OCI-M2 (cell line): ENCODE results near the gene KLHDC8A.
"Not testable (repeated sequence)": the region's sequence is repeated elsewhere in the genome, so short reads cannot be mapped to it uniquely, and the experiment has no call there.

Experiments used
- DNase-seq: peaks from one replicate; lab custom pipeline; 2025; ENCODE audit not compliant: unreplicated experiment; lab: John Stamatoyannopoulos, UW

The KLHDC8A gene

DNA sequence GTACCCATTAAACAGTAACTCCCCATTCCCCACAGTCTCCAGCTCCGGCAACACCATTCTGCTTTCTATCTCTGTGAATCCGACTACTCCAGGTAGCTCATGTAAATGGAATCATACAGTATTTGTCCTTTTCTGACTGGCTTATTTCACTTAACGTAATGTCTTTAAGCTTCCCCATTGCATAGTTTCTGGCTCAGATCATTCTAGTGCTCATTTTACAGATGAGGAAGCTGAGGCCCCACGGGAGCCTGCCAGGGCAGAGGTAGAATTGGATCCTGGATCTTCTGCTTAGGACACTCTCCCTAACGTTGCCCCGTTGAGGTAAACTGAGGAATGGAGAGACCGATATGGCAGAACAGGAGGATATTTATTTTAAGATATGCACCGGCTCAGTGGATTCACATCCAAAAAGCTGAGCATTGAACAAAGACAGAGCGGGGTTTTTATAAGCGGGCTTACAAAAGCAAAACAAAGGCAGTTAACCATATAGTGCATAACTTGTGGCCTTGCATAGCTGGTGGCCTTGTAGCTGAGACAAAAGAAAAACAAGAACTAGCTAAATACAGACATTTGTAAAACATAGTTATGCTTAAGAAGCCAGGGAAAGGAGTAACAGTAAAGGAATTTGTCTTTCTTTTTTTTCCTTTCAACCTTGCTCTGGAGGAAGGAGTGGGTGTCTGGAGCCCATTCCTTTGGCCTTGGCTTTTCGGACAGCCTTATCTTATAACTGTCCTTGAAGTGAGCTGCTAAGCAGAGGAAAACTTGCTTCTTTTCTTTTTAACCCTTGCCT lies 15.3 kb upstream of the KLHDC8A start:
- no peak for DNase-seq

DNA sequence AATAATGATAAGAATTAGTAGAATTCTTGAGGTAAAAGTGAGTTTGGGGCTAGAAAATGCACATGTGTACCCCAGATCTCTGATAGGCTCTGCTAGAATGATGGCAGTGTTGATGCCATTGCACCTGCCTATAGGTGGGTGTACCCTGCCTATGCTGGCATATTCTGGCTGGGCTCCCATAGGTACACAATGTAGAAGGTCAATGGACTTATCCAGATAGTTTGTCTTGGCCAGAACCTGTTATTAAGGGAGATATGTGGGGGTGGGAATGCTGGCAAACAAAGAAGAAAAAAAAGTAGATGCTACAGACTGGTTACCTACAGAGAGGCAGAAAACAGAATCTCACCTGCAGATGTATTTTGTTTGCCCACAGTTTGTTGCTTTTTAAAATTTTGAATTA lies 14.1 kb upstream of the KLHDC8A start:
- no peak for DNase-seq

DNA sequence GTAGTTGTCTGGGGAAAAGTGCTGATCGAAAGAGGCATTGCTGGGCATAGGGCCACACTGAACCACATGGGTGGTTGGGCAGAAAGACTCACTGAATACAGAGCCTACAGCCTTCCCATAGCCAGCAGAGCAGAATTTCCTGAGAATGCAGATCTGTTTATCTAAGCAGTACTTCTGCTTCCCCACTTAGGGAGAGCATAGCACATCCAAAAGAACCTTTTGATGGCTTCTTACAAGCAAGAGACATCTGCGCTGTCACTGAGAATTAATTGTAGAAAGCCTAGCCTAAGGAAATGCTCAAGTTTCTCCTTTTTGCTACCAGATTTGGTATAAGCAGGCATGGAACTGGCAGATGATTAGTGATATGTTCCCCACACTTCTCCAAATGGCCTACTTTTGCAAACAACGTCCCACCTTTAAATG lies 13.0 kb upstream of the KLHDC8A start:
- no peak for DNase-seq

DNA sequence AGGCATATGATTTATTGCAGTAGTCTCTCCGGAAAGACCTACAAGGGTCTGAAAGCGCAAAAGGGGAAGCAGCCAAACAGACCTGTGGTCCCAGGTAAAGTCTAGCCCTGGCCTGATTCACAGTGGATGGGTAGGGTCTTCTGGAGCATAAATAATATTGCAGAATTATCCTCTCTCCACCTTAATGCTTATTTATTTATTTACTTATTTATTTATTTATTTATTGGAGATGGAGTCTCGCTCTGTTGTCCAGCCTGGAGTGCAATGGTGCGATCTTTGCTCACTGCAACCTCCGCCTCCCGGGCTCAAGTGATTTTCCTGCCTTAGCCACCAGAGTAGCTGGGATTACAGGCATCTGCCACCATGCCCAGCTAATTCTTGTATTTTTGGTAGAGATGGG lies 11.8 kb upstream of the KLHDC8A start:
- DNase-seq, result no peak

DNA sequence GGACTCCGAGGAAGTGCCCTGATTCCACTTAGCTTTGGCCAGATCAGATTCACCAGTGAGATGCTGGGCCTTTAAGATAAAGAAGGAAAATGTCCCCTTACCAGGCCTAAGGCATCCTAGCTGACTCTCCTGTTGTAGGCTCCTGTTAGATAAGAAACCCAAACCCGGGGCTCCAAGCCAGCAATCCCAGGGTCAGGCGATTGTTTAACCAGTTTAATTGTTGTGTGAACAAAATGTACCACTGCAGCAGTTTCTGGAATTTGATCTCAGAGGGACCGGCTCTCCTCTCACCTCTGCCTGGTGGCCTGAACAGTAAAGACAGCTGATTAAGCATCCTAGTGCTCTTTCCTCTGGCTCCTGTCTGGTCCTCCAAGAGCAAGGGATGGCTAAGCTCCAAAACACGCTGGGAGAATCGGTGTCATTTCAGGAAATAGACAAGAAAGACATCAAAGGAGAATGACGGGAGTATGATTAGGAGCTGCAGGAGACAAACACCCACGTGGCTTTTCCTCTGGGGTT lies 9.3 kb upstream of the KLHDC8A start:
- no peak for DNase-seq

DNA sequence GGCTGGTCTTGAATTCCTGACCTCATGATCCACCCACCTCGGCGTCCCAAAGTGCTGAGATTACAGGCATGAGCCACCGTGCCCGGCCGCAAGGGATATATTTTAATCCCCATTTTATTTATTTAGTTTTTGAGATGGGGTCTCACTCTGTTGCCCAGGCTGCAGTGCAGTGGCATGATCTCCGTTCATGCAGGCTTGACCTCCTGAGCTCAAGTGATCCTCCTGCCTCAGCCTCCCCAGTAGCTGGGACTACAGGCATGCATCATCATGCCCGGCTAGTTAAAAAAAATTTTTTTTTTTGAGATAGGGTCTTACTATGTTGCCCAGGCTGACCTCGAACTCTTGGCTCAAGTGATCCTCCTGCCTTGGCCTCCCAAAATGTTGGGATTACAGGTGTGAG lies 8.4 kb upstream of the KLHDC8A start:
- DNase-seq, result not testable (repeated sequence)

DNA sequence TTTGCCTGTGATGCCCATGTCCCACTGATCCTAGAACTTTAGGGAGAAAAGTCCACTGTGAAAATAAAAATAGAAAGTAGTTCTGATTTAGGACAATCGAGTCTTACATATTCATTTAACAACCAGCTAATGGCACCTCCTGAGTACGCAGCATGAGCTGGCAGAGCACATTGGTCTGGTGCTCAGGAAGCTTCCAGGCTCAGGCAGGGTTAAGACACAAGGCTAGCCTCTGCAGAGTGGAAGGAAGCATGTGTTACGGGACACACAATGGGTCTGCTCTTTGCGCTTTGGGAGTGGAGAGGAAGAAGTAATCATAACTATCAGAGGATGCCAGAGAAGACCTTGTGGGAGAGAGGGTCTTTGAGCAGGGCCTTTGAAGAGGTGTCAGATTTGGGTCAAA lies 4.2 kb upstream of the KLHDC8A start:
- DNase-seq, result no peak

DNA sequence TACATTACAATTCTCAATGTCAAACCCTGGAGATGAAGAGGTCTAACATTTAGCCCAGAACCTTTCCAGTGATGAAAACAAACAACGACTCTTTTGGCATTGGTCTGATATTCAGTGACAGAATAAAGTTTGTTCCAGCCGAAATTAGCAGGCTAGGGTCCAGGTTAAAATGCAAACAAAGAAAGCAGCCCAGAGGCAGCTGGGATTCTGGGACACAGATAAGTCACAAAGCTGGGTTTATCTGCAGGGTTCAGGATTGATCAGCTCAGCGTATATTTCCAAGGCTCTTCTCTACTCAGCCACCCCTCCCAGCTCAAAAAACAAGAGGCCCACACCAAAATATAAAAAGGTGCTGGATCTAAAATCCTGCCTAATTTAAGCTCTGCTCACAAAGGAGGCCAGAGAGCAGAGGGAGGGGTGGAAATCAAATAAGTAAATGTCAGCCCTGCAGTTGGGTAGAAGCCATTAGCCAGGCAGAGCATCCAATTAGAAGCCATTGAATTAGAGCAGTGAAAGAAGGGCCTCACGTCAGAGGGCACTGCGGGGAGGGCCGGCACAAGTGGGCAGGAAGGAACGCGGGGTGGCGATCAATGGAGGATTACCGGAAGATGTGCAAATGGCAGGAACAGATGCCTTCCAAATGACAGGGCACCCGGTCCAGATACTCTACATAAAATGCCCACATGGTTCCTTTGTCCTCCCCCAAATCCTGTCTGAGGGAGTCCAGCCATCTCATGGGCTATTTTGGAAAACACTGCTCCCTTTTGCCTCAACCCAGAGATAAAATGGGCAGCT lies 3.2 kb upstream of the KLHDC8A start:
- DNase-seq, result no peak

DNA sequence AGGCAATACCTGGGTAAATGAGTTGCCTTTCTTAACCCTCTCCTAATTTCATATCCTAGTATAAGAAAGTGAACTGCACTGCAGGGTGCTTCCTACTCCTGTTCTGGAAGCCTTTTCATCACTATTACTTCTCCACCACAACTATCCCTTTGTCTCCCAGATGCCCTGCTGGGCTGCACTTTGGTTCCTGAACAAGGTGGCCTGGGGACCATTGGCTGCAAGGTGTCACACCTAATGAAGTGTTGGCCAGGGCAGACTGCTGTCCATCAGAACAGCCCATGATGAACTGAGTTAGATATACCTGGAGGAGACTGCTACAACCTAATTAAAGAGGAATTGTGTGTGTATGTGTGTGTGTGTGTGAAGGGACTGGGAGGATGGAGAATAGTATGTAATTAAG lies 1.9 kb upstream of the KLHDC8A start:
- DNase-seq, result no peak

DNA sequence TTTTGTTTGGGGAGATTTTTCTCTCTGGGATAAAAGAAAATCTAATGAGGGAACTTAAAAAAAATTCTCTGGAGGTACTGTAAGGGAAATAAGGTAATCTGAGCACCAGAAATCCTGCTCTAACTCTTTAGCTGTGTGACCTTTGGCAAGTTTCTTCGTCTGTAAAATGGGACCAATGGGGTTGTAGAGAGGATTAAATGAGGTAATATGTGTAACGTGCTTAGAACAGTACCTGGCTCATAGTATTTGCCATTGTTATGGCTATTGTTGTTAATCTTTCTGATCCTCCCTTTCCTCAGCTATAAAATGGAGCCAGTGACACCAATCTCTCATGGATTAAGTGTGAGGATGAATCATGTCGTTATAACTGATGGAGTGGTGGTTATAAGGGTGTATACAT lies 845 bp upstream of the KLHDC8A start:
- DNase-seq, result no peak

DNA sequence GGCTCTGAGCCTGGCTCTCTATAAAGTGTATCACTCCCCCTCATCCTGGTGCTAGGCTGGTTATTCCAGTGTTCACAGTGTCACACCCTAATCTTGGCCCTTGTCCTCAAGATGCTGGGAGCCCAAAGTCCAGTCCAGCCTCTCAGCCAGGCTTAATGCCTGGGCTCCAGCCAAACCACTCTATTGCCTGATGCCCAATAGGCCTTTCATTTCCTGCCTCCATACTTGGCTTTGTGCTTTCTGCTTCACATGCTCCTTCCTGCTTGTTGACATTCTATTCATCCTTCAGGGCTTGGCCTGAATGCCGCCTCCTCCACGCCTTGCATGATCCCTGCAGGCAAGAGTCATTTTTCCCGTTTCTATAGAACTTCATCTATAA lies 1.7 kb downstream of the KLHDC8A start:
- no peak for DNase-seq

DNA sequence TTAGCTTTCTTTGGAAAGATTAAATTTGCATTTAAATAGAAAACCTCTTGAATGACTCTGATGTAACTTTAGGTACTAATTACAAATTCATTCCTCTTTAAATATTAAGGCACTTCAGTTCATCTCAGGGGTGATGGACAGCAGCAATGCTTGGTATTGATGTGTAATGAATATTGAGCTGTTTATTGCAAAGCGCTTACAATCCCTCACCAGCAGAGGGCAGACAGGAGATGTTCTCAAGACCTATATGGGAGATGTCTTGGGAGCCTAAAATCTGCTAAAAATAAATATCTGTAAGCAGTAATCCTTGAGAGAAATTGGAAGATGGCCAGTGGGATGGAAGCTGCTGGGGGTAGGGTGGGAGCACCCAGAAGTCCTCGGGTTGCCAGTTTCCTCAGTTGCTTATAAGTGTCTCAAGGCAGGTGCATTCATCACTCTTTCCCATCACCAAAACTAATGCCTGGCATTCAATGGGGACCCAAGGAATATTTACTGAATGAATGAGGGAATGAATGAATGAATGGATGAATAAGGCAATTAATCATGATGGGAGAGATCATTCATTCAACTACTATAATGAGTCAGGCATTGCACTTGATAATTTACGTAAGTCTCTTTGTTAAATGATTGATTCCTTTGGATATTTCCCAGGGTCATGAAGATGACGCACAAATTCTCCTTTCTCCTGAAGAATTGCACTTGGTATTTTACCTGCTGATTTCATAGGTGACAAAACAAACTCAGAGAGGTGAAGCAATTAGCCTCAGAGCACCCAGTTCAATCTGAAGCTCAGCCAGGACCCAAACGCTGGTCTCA lies 2.3 kb downstream of the KLHDC8A start:
- no peak for DNase-seq

DNA sequence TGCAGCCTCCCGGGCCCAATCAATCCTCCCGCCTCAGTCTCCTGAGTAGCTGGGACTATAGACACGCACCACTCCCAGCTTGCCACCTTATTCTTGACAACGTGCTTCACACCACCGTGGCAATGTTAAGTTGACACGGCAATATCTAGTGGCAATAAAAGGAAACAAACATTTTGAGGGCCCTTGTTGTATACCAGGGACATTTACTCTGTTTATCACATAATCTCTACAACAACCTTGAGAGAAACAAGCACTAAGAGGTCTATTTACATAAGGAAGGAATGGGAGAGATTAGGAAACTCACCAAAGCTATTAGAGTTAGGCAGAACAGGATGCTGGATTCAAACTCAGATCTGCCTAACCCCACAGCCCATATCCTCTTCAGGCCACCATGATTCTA lies 3.1 kb downstream of the KLHDC8A start:
- no peak for DNase-seq

DNA sequence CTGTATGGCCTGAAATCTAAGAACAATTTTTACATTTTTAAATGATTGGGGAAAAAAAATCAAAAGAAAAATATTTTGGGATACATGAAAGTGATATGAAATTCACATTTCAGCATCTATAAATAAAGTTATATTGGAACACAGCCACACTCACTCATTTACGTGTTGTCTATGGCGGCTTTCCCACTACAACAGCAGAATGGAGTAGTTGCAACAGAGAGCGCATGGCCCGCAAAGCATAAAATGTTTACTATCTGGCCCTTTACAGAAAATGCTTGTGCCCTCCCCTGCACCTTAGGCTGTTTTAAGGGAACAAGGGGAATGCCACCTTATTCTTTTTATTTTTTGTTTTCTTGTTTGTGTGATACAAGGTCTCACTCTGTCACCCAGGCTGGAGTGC lies 3.5 kb downstream of the KLHDC8A start:
- no peak for DNase-seq

DNA sequence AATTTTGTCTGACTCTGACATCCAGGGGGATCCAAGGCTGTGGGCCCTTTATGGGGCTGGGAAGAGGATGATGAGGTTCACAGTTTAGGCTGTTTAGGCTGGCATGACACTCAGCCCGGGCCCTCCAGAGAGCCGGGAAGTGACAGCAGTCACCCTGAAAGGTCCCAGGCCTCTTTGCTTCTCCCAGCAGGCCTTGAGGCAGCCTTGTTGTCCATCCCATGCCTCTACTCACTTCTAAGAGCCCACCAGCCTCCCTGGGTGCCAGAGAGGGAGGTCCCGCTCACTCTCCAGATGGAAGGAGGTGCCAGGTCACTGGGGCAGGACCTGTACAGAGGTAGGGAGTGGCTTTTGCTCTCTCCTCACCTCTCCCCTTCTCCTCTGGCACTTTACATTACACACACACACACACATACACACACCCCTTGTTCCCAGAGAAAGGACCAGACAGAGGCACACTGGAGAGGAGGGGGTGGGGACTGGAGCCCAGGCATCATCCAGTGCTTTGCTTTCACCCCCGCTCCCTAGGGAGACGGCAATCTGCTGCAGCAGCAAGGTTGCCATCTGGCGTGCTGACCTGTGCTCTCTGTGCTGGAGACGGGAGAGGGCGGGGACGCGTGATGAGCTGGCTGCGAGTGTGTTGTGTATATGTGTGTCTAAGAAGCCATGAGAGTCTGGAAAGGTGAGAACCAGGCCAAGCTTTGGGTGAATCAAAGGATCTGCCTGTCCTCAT lies 4.6 kb downstream of the KLHDC8A start:
- DNase-seq, result no peak

DNA sequence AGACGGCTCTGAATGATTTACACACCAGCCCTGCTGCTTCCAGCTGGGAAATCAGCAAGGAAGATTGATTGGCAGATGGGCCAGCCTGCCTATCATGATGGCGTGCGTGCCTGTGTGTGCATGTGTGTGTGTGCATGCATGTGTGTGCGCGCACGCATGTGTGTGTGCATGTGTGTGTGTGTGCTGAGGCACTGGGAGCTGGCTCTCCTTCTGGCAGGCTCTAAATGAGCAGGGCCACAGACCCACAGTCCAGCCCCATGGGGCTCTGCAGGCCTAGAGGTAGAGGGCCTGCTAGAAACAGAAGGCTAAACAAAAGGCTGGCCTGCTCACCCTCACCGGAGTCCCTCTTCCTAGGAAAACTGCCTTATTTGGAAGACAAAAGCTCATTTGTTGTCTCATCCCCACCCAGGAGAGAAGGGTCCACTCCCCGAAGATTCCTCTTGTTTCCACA lies 6.0 kb downstream of the KLHDC8A start:
- no peak for DNase-seq

DNA sequence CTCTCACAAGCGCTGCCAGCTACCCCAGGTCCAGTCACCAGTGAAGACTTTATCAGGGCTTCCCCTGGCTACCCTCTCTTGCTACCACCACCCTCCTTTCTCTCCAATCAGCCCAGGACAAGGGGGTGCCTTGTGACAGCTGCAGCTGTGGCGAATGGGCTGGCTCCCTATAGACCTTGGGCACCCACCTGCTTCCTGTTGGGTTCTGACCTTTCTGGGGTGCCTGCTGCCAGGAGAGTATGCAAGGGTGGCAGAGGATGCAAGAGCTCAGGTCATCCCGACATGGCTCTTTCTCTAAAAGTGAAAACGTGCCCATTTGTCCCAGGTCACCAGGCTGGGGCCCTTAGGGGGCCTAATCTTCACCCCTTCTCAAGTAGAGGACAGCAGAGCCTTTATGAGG lies 6.6 kb downstream of the KLHDC8A start:
- DNase-seq, result no peak

DNA sequence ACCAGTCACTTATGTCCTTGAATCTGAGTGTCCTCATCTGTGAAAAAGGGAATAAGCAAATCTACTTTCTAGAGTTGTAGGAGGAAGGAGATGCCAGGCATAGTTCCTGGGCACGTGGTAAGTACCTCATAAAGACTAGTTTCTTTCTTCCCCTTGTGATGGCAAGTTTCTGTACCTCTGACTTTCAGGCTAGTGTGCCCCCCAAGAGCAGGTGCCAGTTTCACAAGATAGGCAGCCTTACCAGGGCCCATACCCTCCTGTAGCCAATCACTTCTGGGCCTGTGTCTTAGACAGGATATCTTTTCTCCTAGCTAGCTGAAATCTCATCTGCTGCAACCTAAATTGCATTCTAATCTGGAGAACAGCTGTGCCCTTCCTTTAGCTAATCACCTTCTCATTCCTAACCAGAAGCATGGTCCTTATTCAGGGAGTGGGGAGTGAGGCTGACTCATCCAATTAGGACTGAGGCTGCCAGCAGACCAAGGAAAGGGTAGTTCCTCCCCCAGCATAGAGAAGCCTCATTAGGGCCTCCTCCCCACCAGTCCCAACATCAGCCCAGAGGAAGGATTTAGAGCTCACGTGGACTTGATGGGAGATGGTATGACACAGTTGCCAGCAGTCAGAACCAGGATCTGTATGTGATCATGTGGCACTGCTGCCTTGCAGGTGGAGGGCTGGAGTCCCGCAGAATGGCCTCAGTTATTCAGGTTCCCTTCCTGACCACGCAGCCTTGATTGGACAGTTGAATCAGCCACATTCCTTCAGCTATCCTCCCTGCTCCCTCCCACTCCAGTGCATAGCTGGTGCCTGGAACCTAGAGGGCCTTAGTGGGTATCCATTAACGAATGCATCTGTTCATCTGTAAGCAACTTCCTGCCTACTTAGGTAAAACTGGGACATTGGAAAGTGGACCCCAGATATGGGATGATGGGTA lies 7.9 kb downstream of the KLHDC8A start:
- no peak for DNase-seq

DNA sequence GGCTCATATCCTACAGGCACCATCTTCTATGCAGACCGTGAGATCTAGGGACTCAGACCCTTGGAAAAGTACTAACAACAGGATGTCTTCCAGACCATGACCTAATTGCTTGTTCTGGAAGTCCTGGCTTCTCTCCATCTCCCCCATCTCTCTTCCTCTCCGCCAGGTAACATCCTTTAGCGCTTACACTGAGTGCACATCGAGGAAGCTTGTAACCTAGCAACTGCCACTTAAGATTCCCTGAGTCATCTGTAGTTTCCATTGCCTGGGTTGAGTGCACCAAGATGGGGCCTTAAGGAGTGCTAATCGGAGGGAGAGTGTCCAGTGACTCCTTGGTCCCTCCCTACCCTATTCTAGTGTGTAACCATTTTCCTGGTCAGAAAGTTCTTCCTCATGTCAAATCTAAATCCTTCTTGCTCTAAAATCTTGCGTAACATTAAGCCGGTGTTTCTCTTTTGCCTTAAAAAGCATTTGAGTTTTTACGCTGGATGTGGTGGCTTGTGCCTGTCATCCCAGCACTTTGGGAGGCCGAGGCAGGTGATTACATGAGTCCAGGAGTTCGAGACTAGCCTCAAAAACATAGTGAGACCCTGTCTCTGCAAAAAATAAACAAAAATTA lies 9.7 kb downstream of the KLHDC8A start:
- DNase-seq, result no peak
